ENCODE measurements around the gene ULK4.

GRCh38 chr3:41521010-41521655 is 440.8 kb downstream of the ULK4 start:
- TF ChIP-seq, protein P1, sequence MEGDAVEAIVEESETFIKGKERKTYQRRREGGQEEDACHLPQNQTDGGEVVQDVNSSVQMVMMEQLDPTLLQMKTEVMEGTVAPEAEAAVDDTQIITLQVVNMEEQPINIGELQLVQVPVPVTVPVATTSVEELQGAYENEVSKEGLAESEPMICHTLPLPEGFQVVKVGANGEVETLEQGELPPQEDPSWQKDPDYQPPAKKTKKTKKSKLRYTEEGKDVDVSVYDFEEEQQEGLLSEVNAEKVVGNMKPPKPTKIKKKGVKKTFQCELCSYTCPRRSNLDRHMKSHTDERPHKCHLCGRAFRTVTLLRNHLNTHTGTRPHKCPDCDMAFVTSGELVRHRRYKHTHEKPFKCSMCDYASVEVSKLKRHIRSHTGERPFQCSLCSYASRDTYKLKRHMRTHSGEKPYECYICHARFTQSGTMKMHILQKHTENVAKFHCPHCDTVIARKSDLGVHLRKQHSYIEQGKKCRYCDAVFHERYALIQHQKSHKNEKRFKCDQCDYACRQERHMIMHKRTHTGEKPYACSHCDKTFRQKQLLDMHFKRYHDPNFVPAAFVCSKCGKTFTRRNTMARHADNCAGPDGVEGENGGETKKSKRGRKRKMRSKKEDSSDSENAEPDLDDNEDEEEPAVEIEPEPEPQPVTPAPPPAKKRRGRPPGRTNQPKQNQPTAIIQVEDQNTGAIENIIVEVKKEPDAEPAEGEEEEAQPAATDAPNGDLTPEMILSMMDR (conservative IDR thresholded peaks at IDR 0.05; ENCODE audit: low read length) = no peak
- TF ChIP-seq EZH2phosphoT487 (IDR thresholded peaks at IDR 0.05; ENCODE audit: borderline replicate concordance) = no peak
